HG03457 (cell line): ENCODE measurements around the gene CLEC2A.
"Not testable (repeated sequence)": the region's sequence is repeated elsewhere in the genome, so short reads cannot be mapped to it uniquely, and the experiment has no call there.

Source experiments
- ATAC-seq: cut with Tn5 transposase; IDR thresholded peaks from one replicate; pipeline ENCODE4 v1.9.1; 2021; ENCODE audit warnings: moderate number of reproducible peaks; ENCODE audit not compliant: unreplicated experiment

CLEC2A gene

GRCh38 chr12:9883175-9883574 is 49.0 kb downstream of the CLEC2A start:
- no peak for ATAC-seq

- no peak for ATAC-seq
Measured at GRCh38 chr12:9881988-9882387, 50.2 kb downstream of the CLEC2A start.

- no peak for ATAC-seq
Measured at GRCh38 chr12:9881246-9881645, 50.9 kb downstream of the CLEC2A start, which contains the start of gene KLRF2. Gene KLRF2 (plus strand): TSS chr12:9881489. CDS start chr12:9881596, 107 bp downstream.

- no peak for ATAC-seq
Measured at GRCh38 chr12:9880532-9881078, 51.6 kb downstream of the CLEC2A start.

- ATAC-seq, result not testable (repeated sequence)
Measured at GRCh38 chr12:9876120-9876519, 56.0 kb downstream of the CLEC2A start.

- no peak for ATAC-seq
Measured at GRCh38 chr12:9872742-9873141, 59.4 kb downstream of the CLEC2A start.

- ATAC-seq, result no peak
Measured at GRCh38 chr12:9872162-9872561, 60.0 kb downstream of the CLEC2A start.

GRCh38 chr12:9870286-9870866 is 61.8 kb downstream of the CLEC2A start:
- ATAC-seq, result no peak

GRCh38 chr12:9869307-9870161 is 62.6 kb downstream of the CLEC2A start, which contains the start of gene CLEC2B:
Gene CLEC2B (minus strand): TSS chr12:9869354.
- peak; percentile 39 for ATAC-seq

GRCh38 chr12:9868951-9869306 is 63.2 kb downstream of the CLEC2A start:
- ATAC-seq, result no peak

- ATAC-seq, result no peak
Measured at GRCh38 chr12:9868311-9868801, 63.8 kb downstream of the CLEC2A start.

GRCh38 chr12:9867531-9867930 is 64.6 kb downstream of the CLEC2A start:
- ATAC-seq, result no peak

GRCh38 chr12:9866860-9867269 is 65.3 kb downstream of the CLEC2A start:
- ATAC-seq, result no peak

GRCh38 chr12:9864913-9865675 is 67.1 kb downstream of the CLEC2A start:
- no peak for ATAC-seq
